Activated gamma-delta T cell treated with Interleukin-2 at 50 U/mL for 16 hours (primary cell): ENCODE results near the gene SVOP.
"Not testable (repeated sequence)": the region's sequence is repeated elsewhere in the genome, so short reads cannot be mapped to it uniquely, and the experiment has no call there.

Experiments
- DNase-seq: peaks from one replicate; pipeline ENCODE4 v3.0.0-alpha.2; 2020

Gene SVOP, protein sequence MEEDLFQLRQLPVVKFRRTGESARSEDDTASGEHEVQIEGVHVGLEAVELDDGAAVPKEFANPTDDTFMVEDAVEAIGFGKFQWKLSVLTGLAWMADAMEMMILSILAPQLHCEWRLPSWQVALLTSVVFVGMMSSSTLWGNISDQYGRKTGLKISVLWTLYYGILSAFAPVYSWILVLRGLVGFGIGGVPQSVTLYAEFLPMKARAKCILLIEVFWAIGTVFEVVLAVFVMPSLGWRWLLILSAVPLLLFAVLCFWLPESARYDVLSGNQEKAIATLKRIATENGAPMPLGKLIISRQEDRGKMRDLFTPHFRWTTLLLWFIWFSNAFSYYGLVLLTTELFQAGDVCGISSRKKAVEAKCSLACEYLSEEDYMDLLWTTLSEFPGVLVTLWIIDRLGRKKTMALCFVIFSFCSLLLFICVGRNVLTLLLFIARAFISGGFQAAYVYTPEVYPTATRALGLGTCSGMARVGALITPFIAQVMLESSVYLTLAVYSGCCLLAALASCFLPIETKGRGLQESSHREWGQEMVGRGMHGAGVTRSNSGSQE

DNA sequence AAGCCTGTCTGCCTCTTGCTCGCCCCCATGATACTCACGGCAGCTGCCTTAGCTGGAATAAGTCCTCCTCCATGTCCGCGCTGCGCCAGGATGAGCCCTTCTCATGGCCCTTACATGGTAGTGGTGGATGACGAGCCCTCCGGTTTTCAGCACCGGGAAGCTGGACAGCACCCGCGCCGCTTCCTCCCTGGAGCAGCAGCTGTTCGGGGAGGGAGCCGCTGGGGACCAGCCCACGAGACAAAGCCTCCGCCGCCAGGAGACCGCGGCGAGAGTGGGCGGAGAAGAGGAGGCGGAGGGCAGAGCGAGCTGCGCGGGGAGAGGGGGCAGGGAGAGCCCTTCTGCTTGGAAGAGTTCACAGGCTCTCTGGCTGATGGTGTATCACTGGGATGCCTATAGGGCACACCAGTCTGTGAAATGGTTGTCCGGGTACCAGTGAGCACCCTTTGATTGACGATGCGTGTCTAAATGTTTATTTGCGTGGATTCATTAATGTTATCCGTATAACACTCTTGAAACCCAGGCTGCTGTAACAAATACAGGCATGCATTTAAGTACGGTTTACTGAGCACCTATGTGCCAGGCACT is at the start of gene SVOP:
TSS of gene SVOP (minus strand) at position 273 of the 585 bp plus-strand sequence. CDS start at position 73, 200 bp downstream.
- DNase-seq: peak; percentile 4

GRCh38 chr12:109069307-109070271 is 48.7 kb upstream of the SVOP start:
- DNase-seq: no peak

DNA sequence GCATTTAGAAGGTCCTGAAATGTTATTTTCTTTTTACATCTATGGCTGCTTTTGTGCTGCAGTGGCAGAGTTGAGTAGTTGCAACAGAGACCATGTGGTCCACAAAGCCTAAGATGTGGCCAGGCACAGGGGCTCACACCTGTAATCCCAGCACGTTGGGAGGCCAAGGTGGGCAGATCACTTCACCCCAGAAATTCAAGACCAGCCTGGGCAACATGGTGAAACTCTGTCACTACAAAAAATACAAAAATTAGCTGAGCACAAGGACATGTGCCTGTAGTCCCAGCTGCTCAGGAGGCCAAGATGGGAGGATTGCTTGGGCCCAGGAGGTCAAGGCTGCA is 45.0 kb upstream of the SVOP start:
- DNase-seq: no peak

- DNase-seq: no peak
Measured at GRCh38 chr12:109065154-109065852, 44.4 kb upstream of the SVOP start.

GRCh38 chr12:109064143-109064542 is 43.3 kb upstream of the SVOP start:
- no peak for DNase-seq

DNA sequence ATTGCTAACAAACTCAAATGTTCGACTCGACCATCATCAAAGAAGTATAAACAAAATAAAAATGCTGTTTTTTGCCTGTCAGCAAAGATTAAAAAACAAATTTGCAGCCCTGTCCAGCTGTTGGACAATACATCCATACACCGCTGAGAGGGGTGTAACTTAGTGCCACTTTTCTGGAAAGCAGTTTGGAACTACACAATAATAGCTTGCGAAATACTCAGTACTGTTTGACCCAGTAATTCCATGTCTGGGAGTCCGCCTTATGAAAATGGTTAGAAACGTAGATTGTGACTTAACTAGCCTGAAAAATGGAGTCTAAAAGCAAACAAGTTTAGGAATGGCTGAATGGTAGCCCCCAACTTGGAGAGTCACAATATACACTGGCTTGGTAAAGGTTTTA is 37.9 kb upstream of the SVOP start:
- DNase-seq: no peak

GRCh38 chr12:109057376-109057775 is 36.5 kb upstream of the SVOP start:
- DNase-seq: no peak

DNA sequence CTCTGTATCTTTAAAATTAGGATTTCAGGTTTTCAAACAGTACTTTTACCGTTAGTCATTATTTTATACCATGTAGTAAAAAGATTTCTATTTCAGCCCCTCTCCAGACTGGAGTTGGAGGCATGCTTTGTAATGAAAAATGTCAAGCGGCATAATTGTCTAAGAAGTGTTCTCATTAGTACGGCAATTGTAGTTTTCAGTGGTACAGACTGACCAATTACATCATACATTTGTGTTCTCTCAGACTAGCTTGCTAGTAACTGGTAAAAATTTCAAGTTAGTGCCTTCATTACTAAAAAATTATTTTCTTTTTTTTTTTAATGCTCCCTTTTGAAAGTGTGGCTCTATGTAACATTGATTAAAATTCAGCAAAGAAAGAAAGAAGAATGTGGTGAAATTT is 36.0 kb upstream of the SVOP start:
- no peak for DNase-seq

DNA sequence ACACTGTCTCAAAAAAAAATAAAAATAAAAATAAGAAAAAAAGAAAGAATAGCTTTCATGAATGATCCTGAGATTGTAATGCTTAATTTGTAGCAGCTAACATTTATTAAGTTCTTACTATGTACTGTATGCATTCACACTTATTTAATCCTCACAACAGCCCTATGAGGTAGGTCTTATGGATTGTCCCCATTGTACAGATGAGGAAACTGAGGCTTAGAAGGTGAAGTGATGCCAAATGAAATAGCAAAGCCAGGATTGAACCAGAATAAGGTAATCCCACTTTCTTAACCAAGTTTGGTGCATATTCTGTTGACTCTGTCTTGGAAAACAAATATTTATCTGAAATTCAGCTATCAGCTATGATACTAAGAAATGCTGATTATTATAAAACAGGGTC is 33.7 kb upstream of the SVOP start:
- DNase-seq: no peak

- not testable (repeated sequence) for DNase-seq
Measured at GRCh38 chr12:109054124-109054513, 33.3 kb upstream of the SVOP start.

DNA sequence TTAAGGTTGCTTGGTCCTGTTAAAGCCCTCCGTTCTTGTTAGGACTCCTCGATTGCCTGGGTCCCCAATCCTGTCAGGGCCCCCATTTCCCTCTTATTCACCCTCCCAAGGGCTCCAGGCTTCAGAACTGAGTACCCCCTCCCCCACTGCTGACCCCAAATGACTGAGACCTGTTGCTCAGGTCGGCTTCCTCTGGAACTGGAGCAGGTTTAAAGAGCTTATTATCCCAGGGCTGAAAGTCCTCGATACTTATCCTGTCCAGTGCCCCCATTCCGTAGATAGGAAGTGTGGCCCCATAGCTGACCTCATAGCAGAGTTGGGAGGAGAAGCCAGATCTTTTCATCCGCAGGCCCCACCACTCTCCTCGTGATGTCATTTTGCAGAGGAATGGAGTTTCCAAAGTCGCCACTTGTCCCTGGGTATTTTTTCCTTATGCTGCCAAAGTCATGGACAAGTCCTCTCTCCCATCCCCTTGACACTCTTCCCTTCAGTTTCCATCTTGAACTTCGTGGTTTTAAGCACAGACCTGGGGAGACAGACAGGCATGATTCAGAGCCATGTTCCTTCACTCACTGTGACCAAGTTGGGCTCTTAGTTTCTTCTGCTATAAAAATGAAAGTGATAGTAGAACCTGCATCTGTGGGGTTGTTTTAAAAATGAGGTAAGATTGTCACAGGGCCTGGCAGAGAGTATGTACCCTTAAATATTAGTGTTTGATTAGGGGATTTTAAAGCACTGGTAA is 32.7 kb upstream of the SVOP start:
- DNase-seq: peak; percentile 14

DNA sequence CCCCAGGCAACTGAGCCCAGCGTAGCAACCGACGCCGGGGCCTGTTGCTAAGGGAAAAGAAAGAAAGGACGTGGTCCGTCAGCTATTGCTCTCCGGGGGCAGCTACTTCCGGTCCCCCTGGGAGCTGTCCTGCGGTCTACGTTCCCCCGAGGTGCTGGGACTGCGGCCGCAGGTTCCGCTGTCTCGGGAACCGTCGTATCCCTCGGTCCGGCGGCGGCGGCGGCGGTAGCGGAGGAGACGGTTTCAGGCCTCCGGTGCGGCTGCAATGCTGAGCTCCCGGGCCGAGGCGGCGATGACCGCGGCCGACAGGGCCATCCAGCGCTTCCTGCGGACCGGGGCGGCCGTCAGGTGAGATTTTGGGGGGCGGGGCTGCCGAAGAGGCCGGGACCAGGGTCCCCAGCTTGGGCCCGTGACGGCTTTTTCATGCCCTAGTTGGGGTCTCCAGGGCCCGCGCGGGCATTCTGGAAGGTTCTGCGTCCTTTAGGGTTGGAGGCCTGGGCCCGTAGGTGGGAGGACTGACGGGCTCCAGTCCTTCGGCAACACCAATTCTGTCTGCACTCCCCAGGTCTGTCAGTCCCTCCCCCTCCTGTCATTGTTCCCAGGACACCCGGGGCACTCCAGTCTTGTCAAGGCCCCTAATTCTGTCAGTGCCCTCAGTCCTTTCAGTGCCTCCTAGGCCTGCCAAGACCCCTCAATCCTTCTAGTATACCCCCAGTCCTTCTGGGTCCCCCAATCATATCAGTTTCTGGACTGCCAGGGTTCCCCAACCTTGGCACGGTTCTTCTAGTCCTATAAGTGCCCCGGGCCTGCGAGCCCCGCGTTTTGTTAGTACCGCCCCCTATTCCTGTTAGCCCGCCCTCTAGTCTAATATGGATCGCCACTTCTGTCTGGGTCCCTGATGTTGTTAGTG is 31.8 kb upstream of the SVOP start, which contains the start of gene USP30:
TSS of gene USP30 (plus strand) at position 163 of the 910 bp plus-strand sequence. CDS start at position 266, 103 bp downstream.
- DNase-seq: peak; percentile 84

GRCh38 chr12:109052097-109052413 is 31.2 kb upstream of the SVOP start:
- no peak for DNase-seq

DNA sequence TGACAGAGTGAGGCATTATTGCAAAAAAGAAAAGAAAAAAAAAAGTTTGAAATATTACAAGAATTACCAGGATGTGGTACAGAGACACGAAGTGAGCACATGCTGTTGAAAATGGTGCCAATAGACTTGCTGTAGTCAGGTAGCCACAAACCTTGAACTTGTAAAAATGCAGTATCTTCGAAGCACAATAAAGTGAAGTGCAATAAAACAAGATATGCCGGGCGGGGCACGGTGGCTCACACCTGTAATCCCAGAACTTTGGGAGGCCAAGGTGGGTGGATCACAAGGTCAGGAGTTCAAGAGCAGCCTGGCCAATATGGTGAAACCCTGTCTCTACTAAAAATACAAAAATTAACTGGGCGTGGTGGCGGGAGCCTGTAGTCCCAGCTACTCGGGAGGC is 28.9 kb upstream of the SVOP start:
- DNase-seq: not testable (repeated sequence)

GRCh38 chr12:109048706-109049105 is 27.8 kb upstream of the SVOP start:
- not testable (repeated sequence) for DNase-seq

GRCh38 chr12:109047081-109047805 is 26.4 kb upstream of the SVOP start:
- no peak for DNase-seq

DNA sequence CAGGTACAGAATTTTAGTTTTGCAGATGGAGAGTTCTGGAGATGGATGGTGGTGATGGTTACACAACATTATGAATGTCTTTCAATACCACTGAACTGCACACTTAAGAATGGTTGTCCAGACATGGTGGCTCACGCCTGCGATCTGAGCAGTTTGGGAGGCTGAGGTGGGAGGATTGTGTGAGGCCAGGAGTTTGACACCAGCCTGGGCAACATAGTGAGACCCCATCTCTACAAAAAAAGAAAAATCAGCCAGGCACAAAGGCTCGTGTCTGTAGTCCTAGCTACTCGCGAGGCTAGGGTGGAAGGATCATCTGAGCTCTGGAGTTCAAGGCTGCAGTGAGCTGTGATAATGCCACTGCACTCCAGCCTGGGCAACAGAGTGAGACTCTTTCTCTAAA is 23.4 kb upstream of the SVOP start:
- no peak for DNase-seq

- no peak for DNase-seq
Measured at GRCh38 chr12:109036975-109037374, 16.1 kb upstream of the SVOP start.

- no peak for DNase-seq
Measured at GRCh38 chr12:109033239-109034196, 12.7 kb upstream of the SVOP start.
